Neural progenitor cell (in vitro differentiated cells): ENCODE results near the gene SLC2A5.

Experiments
- EZH2 ChIP-seq: fragments of 200-600 bp; sonication (generic); IDR thresholded peaks from 2 replicates; pipeline ENCODE4 v1.6.1; 2017; ENCODE audit warnings: antibody characterized with exemption, mild to moderate bottlenecking, moderate library complexity
- EZH2phosphoT487 ChIP-seq: fragments of 200-600 bp; sonication (generic); IDR thresholded peaks from 2 replicates; pipeline ENCODE4 v1.6.1; 2017; ENCODE audit warnings: antibody characterized with exemption
- TF ChIP-seq, protein P1 (sequence below): fragments of 200-600 bp; sonication (generic); IDR thresholded peaks from 2 replicates; pipeline ENCODE4 v1.5.1; 2017; ENCODE audit warnings: antibody characterized with exemption, mild to moderate bottlenecking

DNA sequence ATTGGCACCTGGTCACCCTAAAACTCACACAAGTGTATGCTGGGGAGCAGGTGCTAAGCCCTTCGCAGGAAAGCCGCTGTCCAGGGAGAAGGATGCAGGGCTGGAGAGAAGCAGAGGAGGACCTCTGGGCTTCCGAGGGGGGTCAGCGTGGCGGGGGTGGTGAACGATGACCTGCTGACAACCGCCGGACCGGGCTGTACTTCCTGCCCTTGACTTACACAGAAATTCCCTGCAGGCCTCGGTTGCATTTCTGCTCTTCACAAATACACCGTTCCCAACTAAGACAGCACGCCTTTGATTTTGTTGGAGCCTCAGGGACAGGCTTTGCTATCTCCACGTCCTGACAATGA, 80.8 kb downstream of the SLC2A5 start:
- TF ChIP-seq, protein P1, sequence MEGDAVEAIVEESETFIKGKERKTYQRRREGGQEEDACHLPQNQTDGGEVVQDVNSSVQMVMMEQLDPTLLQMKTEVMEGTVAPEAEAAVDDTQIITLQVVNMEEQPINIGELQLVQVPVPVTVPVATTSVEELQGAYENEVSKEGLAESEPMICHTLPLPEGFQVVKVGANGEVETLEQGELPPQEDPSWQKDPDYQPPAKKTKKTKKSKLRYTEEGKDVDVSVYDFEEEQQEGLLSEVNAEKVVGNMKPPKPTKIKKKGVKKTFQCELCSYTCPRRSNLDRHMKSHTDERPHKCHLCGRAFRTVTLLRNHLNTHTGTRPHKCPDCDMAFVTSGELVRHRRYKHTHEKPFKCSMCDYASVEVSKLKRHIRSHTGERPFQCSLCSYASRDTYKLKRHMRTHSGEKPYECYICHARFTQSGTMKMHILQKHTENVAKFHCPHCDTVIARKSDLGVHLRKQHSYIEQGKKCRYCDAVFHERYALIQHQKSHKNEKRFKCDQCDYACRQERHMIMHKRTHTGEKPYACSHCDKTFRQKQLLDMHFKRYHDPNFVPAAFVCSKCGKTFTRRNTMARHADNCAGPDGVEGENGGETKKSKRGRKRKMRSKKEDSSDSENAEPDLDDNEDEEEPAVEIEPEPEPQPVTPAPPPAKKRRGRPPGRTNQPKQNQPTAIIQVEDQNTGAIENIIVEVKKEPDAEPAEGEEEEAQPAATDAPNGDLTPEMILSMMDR: no peak
- TF ChIP-seq EZH2 (no peak), EZH2phosphoT487 (no peak)
